Measurements from ENCODE around the gene CAPS. TPM values are rescaled to one million over a fixed set of nuclear protein-coding genes. Genes with fewer than 3 reads are reported as not detected.

CAPS gene
- 10 to 100 TPM in 1 of 2 donors, 1 to 10 TPM in 1; 9.3 to 15.0 TPM for total RNA-seq

DNA sequence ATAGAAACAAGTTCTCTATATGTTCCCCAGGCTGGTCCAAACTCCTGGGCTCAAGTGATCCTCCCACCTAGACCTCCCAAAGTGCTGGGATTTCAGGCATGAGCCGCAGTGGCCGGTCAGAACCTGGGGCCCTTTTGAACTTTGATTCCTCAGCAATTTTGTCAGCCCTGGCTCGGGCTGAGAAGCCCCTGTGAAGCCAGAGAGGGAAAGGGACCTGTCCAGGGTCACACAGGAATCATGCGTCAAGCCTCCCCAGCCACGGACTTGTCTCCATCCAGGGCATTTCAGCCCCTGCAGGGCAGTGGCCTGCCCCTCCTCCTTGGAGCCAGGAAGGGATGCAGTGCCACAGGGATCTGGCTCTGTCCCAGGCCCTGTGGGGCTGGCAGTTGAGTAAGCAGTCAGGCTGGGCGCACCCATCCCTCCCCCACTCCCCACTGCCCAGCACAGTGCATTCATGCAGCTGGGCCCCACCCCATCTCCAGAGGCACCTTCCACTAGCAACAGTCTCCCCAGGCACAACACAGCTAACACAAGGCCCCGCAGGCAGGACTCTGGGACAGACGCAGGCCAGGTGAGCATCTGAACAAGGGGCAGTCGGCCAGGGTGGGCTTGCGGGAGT lies at the start of gene CAPS:
Gene CAPS (plus strand): TSS at position 516 of the 619 bp plus-strand sequence. CDS start 153 bp downstream, outside the sequence.
- H3K9me3 ChIP-seq, result no peaks in the 10 kb centered on the region
- H3K4me3 ChIP-seq, result peak within 1 kb of the TSS; percentile 15
- peaks cover 16% of the 10 kb centered on the region for H3K4me1 ChIP-seq
- H3K9ac ChIP-seq (ENCODE audit: low read depth in 2 of 2, low read length in 2 of 2), result peak within 1 kb of the TSS; percentile 51 to 56
- H3K36me3 ChIP-seq, result peaks cover 23% of the 10 kb centered on the region
- no peaks in the 10 kb centered on the region for H3K27me3 ChIP-seq
- H3K27ac ChIP-seq, result no peak within 1 kb of the TSS
- DNase-seq, result peak; percentile 76
- TF ChIP-seq, protein P1, sequence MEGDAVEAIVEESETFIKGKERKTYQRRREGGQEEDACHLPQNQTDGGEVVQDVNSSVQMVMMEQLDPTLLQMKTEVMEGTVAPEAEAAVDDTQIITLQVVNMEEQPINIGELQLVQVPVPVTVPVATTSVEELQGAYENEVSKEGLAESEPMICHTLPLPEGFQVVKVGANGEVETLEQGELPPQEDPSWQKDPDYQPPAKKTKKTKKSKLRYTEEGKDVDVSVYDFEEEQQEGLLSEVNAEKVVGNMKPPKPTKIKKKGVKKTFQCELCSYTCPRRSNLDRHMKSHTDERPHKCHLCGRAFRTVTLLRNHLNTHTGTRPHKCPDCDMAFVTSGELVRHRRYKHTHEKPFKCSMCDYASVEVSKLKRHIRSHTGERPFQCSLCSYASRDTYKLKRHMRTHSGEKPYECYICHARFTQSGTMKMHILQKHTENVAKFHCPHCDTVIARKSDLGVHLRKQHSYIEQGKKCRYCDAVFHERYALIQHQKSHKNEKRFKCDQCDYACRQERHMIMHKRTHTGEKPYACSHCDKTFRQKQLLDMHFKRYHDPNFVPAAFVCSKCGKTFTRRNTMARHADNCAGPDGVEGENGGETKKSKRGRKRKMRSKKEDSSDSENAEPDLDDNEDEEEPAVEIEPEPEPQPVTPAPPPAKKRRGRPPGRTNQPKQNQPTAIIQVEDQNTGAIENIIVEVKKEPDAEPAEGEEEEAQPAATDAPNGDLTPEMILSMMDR (IDR thresholded peaks at IDR 0.05), result no peak
- intact Hi-C loops (cut with DNase I), result no loop called here

DNA sequence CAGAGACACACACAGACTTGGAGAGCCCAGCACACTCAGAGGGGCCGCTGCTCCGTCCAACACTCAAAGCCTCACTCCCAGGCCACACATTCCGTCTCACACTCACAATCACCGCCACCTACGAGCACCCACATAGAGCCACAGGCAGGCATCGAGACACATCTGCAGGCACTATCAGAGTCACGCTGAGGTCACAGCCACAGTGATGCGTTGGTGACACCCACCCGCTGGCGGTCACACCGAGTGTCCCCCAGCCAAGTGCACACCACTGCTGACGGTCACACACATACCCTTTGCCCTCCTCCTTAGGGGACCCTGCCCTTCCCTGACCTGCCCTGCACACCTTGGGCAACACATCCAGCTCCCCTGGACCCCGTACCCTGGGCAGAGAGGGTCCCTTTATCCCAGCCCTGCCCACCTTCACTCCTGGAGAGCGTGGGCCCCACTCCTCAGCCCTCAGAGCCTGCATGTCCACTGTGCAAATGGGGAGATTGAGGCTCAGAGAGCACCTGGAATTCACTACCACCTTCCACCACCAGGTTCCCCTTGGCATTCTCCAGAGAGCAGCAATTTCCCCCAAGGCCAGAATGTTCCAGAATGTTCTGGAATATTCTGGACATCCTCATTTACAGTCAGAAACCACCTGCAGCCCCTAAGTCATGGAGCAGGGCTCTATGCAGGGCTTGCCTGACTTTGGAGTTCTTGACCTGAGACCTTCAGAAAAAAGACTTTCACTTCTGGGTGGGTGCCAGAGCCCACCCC lies 49.1 kb upstream of the CAPS start:
- TF ChIP-seq, protein P1 (IDR thresholded peaks at IDR 0.05), result no peak

DNA sequence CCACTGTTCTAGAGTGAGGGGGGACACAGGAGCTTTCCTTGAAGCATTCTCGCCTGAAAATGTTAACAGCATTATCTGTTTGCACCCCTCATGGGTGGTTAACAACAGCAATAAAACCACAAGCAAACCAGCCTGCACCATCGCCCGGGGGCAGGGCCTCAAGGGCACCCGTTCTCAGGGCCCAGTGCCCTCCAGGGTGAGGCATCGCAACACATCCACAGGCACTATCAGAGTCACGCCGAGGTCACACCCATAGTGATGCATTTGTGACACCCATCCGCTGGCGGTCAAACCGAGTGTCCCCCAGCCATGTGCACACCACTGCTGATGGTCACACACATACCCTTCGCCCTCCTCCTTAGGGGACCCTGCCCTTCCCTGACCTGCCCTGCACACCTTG lies 48.3 kb upstream of the CAPS start:
- no peaks in the 10 kb centered on the region for H3K36me3 ChIP-seq
- H3K27me3 ChIP-seq, result no peaks in the 10 kb centered on the region
- H3K4me3 ChIP-seq, result no peak overlapping the region
- intact Hi-C loops (cut with DNase I), result no loop called here
- H3K27ac ChIP-seq, result no peak overlapping the region
- H3K9ac ChIP-seq (ENCODE audit: low read depth in 2 of 2, low read length in 2 of 2), result no peak overlapping the region
- H3K4me1 ChIP-seq, result no peaks in the 10 kb centered on the region
- no peaks in the 10 kb centered on the region for H3K9me3 ChIP-seq
- no peak for DNase-seq
- TF ChIP-seq, protein P1 (IDR thresholded peaks at IDR 0.05), result no peak

More for the DNA sequence above, 49.1 kb upstream of the CAPS start:
- no peak overlapping the region for H3K27ac ChIP-seq
- no peaks in the 10 kb centered on the region for H3K27me3 ChIP-seq
- H3K36me3 ChIP-seq, result no peaks in the 10 kb centered on the region
- no peak for DNase-seq
- H3K9ac ChIP-seq (ENCODE audit: low read depth in 2 of 2, low read length in 2 of 2), result no peak overlapping the region
- intact Hi-C loops (cut with DNase I), result no loop called here
- H3K4me1 ChIP-seq, result no peaks in the 10 kb centered on the region
- no peaks in the 10 kb centered on the region for H3K9me3 ChIP-seq
- no peak overlapping the region for H3K4me3 ChIP-seq

DNA sequence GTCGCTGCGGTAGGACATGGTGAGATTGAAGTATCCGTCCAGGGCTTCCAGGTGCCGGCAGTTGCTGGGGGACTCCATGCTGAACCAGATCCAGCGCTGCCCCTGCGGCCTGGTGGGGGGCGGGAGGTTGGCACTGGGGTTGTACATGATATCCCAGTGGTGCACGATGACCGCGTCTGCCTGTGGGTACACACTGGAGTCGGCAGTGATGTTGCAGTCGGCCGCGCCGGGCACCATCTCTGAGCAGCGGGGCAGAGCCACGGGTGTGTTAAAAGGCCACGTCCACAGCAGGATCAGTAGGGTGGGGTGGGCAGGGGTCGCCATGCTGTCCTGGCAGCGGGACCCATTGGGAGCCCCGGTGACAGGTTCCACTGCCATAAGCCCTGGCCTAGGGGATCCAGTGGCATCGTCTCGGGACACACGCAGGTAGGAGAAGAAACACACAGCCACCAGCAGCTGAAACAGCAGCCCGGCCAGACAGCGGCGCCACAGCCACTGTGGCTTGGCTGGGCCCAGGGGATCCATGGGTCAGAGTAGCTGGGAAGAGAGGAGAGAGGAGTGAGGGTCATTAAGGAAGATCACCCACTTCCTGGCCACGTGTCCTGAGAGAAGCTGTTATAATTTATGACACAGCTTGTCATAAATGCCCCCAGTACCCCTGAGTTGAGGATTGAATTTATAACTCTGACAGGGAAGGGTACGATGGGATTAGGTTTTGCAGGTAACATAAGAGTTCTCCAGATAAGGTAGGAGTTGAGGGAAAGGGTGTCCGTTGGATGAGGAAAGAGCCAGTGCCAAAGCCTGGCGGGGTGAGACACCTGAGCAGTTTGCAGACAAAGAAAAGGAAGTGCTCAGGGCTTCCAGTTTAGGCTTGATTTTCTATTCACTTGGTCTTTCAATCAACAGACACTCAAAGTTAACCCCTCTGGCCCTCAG lies 46.6 kb upstream of the CAPS start:
- Histone ChIP-seq H3K9ac (ENCODE audit: low read depth in 2 of 2, low read length in 2 of 2) (no peak overlapping the region), H3K36me3 (no peaks in the 10 kb centered on the region), H3K4me3 (no peak overlapping the region), H3K4me1 (no peaks in the 10 kb centered on the region), H3K27ac (no peak overlapping the region), H3K27me3 (no peaks in the 10 kb centered on the region), H3K9me3 (no peaks in the 10 kb centered on the region)
- no peak for DNase-seq
- intact Hi-C loops (cut with DNase I), result no loop called here
- TF ChIP-seq, protein P1 (IDR thresholded peaks at IDR 0.05), result no peak

DNA sequence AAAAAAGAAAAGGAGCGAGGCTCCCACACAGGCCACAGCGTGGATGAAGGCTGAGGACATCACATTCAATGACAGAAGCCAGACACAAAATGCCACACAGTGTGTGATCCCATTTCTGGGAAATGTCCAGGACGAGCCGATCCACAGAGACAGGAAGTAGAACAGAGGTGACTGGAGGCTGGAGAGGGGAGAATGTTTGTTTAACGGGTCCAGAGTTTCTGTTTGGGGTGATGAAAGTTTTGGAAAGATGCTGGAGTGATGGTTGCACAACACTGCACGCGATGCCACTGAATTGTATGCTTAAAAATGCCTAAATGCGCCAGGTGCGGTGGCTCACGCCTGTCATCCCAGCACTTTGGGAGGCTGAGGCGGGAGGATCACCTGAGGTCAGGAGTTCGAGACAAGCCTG lies 43.1 kb upstream of the CAPS start:
- no peaks in the 10 kb centered on the region for H3K4me1 ChIP-seq
- no peaks in the 10 kb centered on the region for H3K9me3 ChIP-seq
- intact Hi-C loops (cut with DNase I), result no loop called here
- DNase-seq, result no peak
- TF ChIP-seq, protein P1 (IDR thresholded peaks at IDR 0.05), result no peak
- no peak overlapping the region for H3K4me3 ChIP-seq
- H3K27me3 ChIP-seq, result no peaks in the 10 kb centered on the region
- no peaks in the 10 kb centered on the region for H3K36me3 ChIP-seq
- no peak overlapping the region for H3K9ac ChIP-seq (ENCODE audit: low read depth in 2 of 2, low read length in 2 of 2)
- no peak overlapping the region for H3K27ac ChIP-seq
